NCI-H2196 treated with DMSO at 0.1 percent for 48 hours (cell line): ENCODE data around the gene WDFY1.

ENCODE experiments used
- DNase-seq: peaks from one replicate; lab custom pipeline; 2025; ENCODE audit not compliant: unreplicated experiment; lab: John Stamatoyannopoulos, UW

WDFY1 gene

DNA sequence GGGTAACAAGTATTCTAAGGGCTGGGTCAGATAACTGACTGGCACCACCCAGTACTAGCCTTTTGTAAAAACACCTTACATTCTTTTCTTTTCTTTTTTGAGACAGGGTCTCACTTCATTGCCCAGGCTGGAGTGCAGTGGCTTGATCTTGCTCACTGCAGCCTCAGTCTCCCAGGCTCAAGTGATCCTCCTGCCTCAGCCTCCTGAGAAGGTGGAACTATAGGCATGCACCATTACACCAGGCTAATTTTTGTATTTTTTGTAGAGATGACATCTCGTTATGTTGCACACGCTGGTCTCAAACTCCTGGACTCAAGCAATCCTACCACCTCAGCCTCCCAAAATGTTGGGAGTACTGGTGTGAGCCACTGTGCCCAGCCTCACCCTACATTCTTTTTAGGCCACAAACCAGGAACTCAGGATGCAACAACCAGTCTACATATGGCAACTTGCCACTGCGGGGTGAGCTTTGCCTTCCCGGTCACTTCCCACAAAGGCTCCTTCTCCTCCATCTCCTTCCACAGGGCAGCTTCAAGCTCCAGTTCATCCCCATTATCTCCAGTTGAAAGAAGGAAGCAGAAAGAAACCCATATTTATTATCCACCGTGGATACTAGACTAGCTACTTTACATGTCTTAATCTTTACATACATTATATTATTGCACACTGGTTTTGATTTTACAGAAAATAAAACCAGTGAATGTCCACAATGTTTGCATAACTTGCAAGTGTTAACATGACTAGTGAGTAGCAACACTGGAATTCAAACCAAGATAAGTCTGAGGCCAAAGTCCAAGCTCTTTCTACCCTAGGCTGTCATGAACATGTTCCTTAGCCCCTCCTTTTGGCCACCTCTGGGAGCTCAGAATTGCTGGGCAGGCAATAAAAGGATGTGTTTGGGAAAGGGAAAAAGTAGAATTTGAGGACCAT lies 84.1 kb downstream of the WDFY1 start:
- no peak for DNase-seq

DNA sequence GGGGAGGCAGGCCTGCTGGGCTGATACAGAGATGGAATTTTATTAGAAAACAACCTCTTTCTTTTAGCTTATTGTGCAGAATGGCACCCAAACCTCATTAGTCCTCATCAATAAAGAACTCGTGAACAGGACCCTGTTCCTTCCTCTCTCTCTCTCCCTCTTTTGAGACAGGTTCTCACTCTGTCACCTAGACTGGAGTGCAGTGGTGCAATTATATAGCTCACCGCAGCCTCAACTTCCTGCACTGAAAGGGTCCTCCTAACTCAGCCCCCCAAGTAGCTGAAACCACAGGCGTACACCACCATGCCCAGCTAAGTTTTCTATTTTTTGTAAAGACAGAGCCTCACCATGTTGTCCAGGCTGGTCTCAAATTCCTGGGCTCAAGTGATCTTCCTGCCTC lies 86.1 kb downstream of the WDFY1 start:
- DNase-seq: no peak

DNA sequence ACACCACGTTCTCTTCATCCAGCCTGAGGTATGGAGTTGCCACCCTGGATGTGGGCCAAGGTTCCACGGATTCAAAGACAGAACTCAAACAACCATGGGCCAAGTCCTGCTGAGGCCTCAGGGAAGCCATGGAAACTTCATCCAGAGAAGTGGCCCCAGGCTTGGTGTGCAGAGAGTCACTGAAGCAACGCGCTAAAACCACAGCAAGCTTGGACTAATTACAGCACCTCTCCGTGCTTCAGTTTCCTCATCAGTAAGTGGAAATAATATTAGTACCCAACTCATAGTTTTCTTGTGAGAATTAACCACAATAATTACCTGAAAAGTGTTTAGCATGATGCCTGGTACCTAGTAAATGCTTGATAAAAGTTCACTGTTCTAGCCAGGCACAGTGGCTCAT lies 88.6 kb downstream of the WDFY1 start:
- DNase-seq: no peak

DNA sequence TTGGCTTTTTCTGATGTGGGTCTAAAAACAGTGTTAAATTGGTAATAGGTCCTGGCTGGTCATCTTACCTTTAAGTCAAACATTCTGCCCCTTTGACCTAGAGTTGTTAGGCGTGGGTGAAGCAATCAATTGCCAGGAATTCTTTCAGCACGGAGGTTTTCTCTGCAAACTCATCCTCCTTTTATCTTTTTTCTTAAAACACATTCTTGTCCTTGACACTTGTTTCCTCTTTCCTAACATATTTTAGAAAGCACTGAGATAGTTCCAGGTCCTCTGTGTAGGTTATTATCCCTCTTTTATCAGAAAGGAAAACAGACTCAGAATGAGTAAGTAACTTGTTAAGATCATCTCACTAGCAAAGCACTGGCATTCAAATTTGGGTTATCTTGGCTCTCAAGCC lies 89.1 kb downstream of the WDFY1 start:
- no peak for DNase-seq

DNA sequence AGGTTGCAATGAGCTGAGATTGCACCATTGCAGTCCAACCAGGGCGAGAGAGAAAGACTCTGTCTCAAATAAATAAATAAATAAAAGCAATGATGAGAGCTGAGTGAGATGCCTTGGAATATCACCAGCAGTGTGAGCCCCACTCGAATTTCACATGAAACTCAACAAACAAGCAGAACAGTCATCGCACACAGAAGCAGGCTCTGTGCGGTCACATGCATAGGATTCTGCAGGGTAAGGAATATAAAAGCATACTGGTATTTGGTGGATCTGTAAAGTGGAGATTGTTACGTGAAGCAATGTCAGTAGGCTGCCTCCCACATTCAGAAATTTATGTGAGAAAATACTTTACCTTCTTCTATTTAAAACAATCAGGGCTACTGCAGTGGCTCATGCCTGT lies 89.7 kb downstream of the WDFY1 start:
- no peak for DNase-seq

DNA sequence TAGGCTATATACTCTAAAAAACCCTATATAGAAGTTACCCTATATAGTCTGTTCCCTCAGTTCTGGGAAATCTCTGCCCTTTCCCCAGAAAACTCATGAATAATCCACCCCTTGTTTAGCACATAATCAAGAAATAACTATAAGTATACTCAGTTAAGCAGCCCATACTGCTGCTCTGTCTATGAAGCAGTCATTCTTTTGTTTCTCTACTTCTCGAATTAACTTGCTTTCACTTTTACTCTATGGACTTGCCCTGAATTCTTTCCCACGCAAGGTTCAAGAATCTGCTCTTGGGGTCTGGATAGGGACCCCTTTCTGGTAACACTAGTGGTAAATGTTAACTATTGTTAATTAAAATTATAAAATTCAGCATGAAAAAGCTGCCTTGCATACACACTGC lies 90.4 kb downstream of the WDFY1 start:
- no peak for DNase-seq

DNA sequence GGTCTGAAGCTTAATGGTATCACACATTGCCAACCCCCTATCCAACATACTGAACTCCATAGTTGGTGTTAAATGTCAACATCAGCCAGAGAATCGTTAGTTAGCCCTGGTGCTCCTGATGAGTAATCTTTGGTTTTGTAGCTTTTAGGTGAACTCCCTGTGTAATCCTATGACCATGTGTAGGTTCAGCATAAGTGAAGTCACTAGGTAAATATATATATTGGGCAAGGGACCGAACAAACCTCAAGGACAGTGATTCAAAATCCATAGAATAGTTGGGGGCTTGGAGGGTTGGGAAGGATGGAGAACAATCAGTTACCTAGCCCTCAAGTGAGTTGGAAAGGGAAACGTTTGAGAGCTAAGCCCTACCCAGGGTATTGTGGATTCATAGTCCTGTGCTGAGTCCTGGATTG lies 91.7 kb downstream of the WDFY1 start:
- no peak for DNase-seq

DNA sequence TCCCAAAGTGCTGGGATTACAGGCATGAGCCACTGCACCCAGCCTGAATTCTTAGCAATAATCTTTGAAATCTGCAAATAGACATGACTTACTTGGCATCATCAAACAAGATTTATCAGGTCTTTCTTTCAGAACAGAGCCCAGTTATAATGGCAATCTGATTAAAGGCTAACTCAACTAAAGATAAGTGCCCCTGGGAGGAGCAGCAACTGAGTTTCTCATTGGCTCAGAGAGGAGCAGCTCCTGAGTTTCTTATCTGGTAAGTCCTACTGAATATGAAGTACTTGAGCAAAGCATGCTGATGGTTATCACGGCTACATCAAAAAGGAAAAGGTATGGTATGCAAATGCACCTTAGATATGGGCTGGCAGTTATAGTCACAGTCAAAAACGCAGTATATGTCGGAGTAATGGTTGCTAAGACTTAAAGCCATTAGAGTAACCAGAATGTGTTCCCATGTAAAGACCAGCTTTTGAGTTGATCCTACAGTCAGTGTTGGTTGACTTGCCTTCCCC lies 92.8 kb downstream of the WDFY1 start:
- no peak for DNase-seq

DNA sequence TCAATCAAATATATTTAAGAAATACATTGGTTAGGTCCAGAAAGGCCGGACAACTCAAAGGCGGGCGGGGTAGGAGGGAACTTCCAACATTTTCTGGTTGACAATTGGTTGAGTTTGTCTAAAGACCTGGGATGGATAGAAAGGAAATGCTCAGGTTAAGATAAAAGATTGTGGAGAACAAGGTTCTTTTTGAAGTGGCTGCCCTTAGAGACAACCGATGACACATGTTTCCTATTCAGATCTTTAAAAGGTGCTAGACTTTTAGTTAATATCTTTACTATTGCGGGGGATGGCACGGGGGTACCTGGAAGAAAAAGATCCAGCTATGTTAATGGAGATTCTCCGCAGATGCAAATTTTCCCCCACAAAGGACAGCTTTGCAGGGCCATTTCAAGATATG lies 97.7 kb downstream of the WDFY1 start:
- no peak for DNase-seq

DNA sequence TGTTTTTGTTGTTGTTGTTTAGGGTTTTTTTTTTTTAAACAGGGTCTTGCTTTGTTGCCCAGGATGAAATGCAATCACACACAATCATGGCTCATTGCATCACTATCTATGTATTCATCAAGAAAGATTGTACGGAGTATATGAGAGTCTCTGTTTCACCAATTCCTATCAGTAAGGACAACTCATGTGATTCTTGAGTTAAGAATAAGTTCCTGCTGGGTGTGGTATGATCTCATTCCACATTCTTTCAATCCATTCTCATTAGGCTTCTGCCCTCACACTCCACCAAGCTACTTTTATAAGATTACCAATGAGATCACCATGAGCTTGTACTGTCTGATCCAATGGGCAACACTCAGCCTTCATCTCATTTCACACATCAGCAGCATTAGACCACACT lies 98.6 kb downstream of the WDFY1 start:
- DNase-seq: no peak

DNA sequence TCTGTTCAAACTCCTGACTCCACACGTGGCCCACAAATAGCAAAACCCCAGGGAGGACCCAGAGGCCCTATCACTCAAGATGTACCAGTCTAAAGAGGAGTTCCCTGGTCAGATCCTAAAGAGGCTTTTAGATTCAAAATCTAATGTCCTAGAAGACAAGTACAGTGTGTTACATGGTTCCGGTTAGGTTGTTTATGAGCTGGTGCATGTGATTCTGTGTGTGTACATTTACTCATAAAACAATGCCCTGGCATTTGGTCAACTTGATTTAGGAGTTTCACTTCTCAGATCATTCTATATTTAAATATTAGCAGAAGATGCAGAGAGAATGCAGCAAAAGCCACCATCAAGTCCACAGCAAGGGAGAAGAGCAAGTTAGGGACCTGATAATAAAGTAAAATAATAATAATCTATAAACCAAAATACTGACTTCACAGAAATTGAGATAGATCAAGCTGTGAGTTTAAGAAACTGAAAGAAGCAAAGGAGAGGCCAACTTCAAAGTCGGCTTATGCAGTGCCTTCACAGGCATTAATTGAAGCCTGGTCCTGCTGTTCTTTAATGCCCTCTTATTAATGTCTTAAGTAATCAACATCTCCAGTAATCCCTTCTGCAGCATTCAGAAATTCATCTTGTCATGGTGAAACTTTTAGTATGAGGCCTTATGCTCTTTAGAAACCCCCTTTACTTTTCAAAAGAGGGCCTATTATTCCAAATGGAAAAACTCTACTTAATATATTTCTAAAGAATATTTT lies 103.5 kb downstream of the WDFY1 start:
- no peak for DNase-seq

DNA sequence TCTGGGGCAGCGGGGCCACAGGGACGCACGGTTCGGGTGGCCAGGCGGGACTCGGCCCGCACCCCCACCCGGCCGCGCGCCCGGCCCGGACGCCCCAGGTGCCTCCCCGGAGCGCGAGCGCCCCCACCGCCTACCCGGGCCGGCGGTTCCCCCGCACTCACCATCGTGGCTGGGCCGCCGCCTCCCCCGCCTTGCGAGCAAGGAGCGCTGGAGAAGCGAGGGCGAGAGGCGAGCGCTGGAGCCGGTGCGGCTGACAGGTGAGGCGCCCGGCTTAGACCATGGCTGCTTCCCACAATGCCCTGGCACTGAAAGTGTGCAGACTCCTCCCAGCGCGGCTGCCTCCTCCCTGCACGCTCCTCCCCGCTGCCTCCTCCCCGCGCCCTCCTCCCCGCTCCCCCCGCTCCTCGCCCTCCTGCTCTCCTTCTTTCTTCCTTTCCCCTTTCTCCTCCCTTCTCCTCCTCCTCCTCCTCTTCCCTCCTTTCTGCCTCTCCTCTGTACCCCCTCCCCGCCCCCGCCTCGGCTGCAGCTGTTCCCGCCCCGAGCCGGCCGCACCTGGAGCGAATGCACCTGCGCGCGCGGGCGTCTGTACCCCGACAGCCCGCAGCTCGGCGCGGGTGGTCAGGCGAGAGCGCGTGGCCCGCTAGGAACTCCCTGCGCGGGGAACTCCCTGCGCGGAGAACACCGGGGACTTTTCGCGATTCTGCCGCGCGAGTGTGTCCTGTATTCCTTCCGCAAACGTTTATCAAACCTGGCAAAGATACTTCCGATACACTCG lies 107.7 kb downstream of the WDFY1 start, which contains the start of gene AP1S3:
Gene AP1S3, minus strand, starts transcription at position 296 of the 775 bp plus-strand sequence. Its CDS starts 132 bp downstream, at position 164.
- DNase-seq: peak; percentile 87

DNA sequence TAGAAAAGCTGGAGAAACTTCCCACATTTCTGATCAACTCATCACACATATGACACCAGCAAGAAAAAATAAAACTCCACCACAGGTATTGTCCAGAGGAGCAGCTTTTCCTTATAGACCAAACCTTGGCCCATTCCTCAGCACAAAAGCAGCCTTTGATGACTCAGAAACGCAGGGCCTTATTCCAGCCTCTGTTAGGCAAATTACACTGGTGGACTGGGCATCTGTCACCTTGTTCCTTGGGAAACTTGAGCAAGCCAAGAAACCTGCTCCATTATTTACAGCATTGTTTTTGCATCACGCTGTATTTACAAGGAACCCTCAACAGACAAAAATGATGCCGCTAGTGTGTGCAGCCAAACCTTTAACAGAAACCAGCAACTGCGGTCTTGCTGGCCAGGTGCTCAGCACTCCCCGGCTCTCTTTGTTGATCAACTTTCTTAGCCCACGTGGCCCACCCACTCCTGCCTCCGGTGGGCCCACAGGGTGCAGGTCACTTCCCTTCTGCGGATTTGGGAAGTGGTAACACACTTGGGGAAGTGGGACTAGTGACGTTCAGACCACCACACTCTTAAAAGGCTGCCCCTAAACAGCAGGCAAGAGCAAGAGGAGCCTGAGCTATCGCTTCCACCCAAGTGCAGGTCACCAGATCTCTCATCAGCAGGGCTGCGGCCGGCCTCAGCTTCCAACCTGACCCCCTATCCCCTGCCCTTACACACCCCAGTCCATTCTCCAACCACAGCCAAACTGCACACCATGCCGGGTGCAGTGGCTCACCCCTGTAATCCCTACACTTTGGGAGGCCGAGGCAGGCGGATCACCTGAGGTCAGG lies 109.2 kb downstream of the WDFY1 start:
- no peak for DNase-seq

DNA sequence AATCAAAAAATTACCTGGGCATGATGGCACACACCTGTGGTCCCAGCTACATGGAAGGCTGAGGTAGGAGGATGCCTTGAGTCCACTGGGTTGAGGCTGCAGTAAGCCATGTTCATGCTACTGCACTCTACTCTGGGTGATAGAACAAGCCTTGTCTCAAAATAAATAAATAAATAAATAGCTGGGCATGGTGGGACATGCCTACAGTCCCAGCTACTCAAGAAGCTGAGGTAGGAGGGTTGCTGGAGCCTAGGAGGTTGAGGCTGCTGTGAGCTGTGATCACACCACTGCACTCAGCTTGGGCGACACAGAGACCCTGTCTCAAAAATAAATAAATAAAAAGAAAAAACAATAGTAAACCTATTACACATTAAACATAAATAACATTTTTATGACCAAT lies 110.7 kb downstream of the WDFY1 start:
- no peak for DNase-seq

DNA sequence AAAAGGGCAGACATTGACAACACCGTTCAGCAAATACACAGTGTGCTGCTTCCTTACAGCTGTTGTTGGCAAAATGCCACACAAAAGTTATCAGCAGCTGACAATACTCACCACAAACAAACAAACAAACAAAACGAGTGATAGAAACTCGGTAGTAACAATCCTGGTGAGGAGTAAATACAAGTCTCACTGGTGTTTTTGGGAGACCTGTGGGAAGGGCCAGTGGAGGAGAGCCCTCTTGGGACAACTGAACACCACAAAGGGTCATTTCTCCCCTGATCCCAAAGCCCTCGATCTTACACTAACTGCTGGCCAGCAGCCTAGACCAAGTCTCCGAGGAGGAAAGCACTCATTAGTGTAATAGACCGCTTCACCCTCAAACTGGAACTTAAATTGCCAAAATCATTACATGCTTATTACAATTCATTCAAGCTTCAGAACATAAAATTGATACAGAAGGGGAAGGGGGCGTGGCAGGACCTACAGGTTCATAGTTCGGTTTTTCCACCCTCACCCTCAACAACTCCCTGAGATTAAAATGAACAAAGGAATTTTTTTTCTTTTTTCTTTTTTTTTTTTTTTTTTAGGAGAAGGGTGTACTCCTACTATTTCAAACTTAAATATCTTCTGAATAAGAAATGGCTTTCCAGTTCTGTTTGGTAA lies 112.8 kb downstream of the WDFY1 start:
- DNase-seq: no peak

DNA sequence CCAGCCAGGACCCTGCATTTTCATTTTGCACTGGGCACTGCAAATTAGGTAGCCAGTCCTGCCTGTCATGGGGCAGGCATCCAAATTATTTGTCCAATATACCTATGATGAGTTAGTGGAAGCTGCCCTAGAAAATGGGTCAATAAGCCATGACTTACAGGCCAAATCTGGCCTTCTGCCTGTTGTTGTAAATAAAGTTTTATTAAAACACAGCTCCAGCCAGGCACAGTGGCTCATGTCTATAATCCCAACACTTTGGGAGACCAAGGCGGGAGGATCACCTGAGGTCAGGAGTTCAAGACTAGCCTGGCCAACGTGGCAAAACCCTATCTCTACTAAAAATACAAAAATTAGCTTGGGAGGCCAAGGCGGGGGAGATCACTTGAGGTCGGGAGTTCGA lies 116.0 kb downstream of the WDFY1 start:
- no peak for DNase-seq

DNA sequence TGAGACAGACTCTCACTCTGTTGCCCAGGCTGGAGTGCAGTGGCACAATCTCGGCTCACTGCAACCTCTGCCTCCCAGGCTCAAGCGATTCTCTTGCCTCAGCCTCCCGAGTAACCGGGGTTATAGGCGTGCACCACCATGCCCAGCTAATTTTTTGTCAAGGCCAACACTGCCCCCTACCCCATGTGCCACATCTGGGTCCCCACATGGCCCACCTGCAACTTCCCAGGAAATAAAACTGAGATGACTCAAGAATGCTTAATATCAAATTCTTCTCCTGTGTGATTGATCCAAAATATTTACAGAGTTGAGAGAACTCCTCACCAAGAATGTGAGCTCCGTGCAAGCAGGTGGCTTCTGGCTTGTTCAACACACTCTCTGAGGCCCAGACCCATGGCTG lies 116.8 kb downstream of the WDFY1 start:
- DNase-seq: no peak

DNA sequence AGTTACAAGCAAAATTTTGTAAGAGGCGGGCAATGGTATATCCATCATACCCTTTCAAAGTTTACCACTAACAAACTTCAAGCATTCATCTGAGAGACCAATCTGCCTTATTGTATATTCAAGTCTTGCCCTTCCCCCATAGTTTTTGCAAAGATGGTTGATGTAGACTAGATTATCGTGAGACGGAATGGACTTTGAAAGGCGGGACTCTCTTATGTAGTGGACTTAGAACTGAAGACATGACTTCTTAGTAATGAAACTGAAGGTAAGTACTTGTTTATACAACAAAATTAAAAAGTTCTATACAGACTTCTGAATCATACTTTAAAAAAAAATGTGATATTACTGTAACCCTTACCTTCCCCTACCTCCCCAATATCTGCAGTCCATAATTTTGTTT lies 118.1 kb downstream of the WDFY1 start:
- DNase-seq: no peak
